Uterus (tissue), 4 donors: Measurements from ENCODE around the gene PXDC1. TPM values are rescaled to one million over a fixed set of nuclear protein-coding genes. Genes with fewer than 3 reads are reported as not detected.

ENCODE experiments used
- DNase-seq, 2 donors: peaks; one replicate each; pipeline ENCODE4 v3.0.0-alpha.2; 2019 to 2020
- H3K27ac ChIP-seq, 2 donors: fragments of 200-600 bp; sonication (generic); 1 replicate in 1 of 2; 2 replicates in 1 of 2; pipeline ENCODE4 v1.5.1; 2016 to 2018
- H3K27me3 ChIP-seq, 2 donors: fragments of 200-600 bp; sonication (generic); one replicate each; pipeline ENCODE4 v1.5.1; 2018 to 2019; ENCODE audit warnings: control low read depth in 1 of 2
- H3K36me3 ChIP-seq, 2 donors: fragments of 200-600 bp; sonication (generic); one replicate each; pipeline ENCODE4 v1.5.1; 2019; ENCODE audit warnings: control low read depth in 1 of 2
- H3K4me1 ChIP-seq, 2 donors: fragments of 200-600 bp; sonication (generic); one replicate each; pipeline ENCODE4 v1.5.1; 2018 to 2019; ENCODE audit warnings: control low read depth in 1 of 2
- H3K4me3 ChIP-seq, 2 donors: fragments of 200-600 bp; sonication (generic); 1 replicate in 1 of 2; 2 replicates in 1 of 2; pipeline ENCODE4 v1.5.1; 2018 to 2019; ENCODE audit warnings: mild to moderate bottlenecking in 1 of 2
- H3K9me3 ChIP-seq, 2 donors: fragments of 200-600 bp; sonication (generic); one replicate each; pipeline ENCODE4 v1.5.1; 2019; ENCODE audit warnings: control low read depth in 1 of 2
- POLR2A ChIP-seq, 2 donors: fragments of 450-650 bp; IDR thresholded peaks; one replicate each; pipeline ENCODE4 v1.6.1; 2016; ENCODE audit warnings: antibody characterized with exemption in 2 of 2, mild to moderate bottlenecking in 1 of 2, moderate library complexity in 1 of 2
- intact Hi-C: fragments of 100-400 bp; cut with DNase I; formaldehyde crosslinking; loops from one replicate; pipeline ENCODE4 v1.15.1; 2023; ENCODE audit warnings: low total_unique reads
- total RNA-seq, 4 donors: library from RNA; depleted of rRNA in 3 of 4; stranded (reverse); fragments of >200 nt in 3 of 4; gene quantifications; one replicate each; pipeline versions ENCODE4 v1.1.0 to v1.2.4, GENCODE V29; 2014 to 2023
- TF ChIP-seq, protein P1 (sequence below), 4 experiments: fragments of 200-600 bp in 2 of 4; fragments of 450-650 bp in 2 of 4; sonication (generic) in 2 of 4; IDR thresholded peaks; one replicate each; pipeline ENCODE4 v1.5.1; 2016 to 2019; ENCODE audit warnings: antibody characterized with exemption in 4 of 4, mild to moderate bottlenecking in 2 of 4, moderate library complexity in 1 of 4
- donor health status: DM: yes; HTN: yes; CAD: no.

PXDC1 gene
- total RNA-seq, 4 donors from 2014 or later: 15.6 to 42.4 (median 31.0) TPM

DNA sequence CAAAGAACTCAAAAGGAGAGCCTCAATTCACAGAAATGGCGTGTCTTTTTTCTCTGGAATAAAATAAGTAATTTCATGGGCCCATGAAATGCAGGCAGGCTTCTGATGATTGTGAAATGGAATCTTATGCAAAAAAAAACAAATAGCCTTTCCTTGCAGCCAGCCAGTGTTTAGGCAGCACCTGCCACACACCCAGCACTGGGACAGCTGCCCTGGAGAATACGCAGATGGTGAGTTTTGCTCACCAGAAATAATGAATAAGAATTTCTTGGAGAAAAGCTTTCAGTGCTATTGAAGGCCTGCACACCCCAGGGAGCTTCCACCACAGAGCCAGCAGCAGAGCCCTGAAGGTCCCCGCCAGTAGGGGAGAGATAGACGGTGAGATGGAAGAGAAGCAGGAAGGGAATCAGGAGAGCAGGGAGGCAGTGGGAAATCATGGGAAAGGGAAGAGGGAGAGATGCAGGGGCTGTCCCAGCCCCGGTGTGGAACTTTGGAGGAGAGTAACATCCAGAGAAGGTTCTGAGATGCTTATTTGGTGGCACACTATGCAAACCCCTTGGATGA, 54.9 kb downstream of the PXDC1 start:
- H3K9me3 ChIP-seq: no peaks in the 10 kb centered on the region
- H3K4me3 ChIP-seq: no peak overlapping the region
- H3K27me3 ChIP-seq: no peaks in the 10 kb centered on the region
- no peak for DNase-seq
- intact Hi-C loops: no loop called here
- H3K27ac ChIP-seq: no peak overlapping the region
- TF ChIP-seq, protein P1, sequence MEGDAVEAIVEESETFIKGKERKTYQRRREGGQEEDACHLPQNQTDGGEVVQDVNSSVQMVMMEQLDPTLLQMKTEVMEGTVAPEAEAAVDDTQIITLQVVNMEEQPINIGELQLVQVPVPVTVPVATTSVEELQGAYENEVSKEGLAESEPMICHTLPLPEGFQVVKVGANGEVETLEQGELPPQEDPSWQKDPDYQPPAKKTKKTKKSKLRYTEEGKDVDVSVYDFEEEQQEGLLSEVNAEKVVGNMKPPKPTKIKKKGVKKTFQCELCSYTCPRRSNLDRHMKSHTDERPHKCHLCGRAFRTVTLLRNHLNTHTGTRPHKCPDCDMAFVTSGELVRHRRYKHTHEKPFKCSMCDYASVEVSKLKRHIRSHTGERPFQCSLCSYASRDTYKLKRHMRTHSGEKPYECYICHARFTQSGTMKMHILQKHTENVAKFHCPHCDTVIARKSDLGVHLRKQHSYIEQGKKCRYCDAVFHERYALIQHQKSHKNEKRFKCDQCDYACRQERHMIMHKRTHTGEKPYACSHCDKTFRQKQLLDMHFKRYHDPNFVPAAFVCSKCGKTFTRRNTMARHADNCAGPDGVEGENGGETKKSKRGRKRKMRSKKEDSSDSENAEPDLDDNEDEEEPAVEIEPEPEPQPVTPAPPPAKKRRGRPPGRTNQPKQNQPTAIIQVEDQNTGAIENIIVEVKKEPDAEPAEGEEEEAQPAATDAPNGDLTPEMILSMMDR (IDR thresholded peaks at IDR 0.05): no peak
- TF ChIP-seq POLR2A (IDR thresholded peaks at IDR 0.05): no peak
- H3K4me1 ChIP-seq: no peaks in the 10 kb centered on the region
- H3K36me3 ChIP-seq: no peaks in the 10 kb centered on the region

DNA sequence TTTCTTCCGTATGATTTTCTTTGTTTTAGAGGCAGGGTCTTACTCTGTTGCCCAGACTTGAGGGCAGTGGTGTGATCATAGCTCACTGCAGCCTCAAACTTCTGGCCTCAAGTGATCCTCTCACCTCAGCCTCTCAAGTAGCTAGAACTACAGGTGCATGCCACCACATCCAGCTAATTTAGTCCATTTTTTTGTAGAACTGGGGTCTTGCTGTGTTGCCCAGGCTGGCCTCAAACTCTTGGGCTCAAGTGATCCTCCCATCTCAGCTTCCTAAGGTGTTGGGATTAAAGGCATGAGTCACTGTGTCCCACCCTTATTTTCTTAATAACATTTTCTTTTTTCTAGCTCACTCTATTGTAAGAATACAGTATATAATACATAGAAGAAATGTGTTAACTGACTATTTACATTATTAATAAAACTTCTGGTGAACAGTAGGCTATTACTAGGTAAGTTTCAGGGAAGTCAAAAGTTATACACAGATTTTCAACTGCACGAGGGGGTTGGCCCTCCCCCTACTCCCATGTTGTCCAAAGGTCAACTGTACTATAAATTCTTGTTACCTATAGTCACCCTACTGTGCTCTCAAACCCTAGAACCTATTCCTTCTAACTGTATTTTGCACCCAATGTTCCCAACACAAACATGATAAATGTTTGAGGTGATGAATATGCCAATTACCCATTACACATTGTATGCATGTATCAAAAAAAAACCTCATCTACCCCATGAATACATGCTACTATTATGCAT, 56.3 kb downstream of the PXDC1 start:
- Histone ChIP-seq H3K4me1 (no peaks in the 10 kb centered on the region), H3K9me3 (no peaks in the 10 kb centered on the region), H3K27me3 (no peaks in the 10 kb centered on the region), H3K4me3 (no peak overlapping the region), H3K36me3 (no peaks in the 10 kb centered on the region), H3K27ac (no peak overlapping the region)
- TF ChIP-seq POLR2A (IDR thresholded peaks at IDR 0.05): no peak
- TF ChIP-seq, protein P1 (IDR thresholded peaks at IDR 0.05): no peak
- no peak for DNase-seq
- intact Hi-C loops: no loop called here

DNA sequence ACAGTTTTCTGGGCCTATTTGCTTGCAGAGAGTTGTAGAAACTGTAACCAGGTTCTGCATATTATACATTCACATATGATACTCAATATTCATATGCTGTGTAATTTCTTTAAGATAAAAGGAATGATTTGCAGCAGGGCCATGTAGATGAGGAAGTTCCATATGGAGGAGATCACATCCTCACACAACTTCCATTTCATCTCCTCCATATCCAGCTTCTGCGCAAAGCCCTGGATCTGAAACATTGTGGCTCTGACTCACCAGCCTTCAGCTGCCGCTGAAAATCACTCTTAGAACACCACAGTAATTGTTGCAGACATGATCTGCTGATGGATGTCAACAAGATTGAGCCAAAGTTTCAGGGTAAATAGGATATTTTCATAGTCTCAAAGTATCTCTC, 57.7 kb downstream of the PXDC1 start:
- H3K27me3 ChIP-seq: no peaks in the 10 kb centered on the region
- no peak for TF ChIP-seq POLR2A (IDR thresholded peaks at IDR 0.05)
- TF ChIP-seq, protein P1 (IDR thresholded peaks at IDR 0.05): no peak

DNA sequence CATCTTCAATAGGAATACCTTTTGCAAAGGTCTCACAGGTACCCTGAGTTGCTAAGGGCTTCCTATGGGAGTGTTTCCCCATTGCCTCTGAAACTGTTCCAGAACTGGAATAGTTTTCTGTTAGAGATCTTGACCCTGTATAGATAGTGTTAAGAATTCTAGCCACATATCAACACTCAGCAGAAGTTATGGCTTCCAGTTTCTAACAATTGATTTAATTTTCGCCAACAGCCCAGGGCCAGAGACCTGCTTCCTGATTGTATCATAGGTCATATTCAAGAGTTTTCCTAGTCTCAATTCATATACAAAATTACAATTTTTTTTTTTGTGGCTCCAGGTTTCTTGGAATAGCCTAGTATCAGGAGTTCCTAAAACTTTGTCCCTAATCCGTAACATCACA, 61.0 kb downstream of the PXDC1 start:
- H3K4me1 ChIP-seq: no peaks in the 10 kb centered on the region
- no peak for DNase-seq
- TF ChIP-seq, protein P1 (IDR thresholded peaks at IDR 0.05): no peak
- no peak for TF ChIP-seq POLR2A (IDR thresholded peaks at IDR 0.05)
- H3K27me3 ChIP-seq: no peaks in the 10 kb centered on the region
- intact Hi-C loops: no loop called here
- H3K27ac ChIP-seq: no peak overlapping the region
- H3K4me3 ChIP-seq: no peak overlapping the region
- no peaks in the 10 kb centered on the region for H3K36me3 ChIP-seq
- H3K9me3 ChIP-seq: no peaks in the 10 kb centered on the region

More for the DNA sequence above, 57.7 kb downstream of the PXDC1 start:
- Histone ChIP-seq H3K9me3 (no peaks in the 10 kb centered on the region), H3K4me3 (no peak overlapping the region), H3K27ac (no peak overlapping the region), H3K4me1 (no peaks in the 10 kb centered on the region), H3K36me3 (no peaks in the 10 kb centered on the region)
- intact Hi-C loops: no loop called here
- no peak for DNase-seq

DNA sequence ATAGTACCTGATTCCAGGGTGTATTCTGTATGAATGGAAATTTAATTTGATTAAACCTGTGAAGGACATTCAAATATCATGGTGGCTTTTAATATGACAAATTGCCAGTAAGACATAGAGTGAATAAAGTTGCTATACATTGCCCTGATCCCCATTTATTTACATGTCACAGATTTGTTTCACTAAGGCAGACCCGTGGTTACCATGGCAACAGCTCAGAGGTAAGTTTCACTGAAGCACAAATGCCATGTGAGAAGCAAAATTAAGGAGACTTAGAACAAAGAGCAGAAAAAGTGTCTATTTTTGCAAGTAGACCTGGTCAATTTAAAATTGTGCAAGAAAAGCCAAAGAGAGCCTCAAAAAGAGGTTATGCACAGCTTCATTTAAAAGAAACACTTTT, 63.7 kb downstream of the PXDC1 start:
- Histone ChIP-seq H3K9me3 (no peaks in the 10 kb centered on the region), H3K27ac (no peak overlapping the region), H3K36me3 (no peaks in the 10 kb centered on the region), H3K4me3 (no peak overlapping the region), H3K4me1 (no peaks in the 10 kb centered on the region), H3K27me3 (no peaks in the 10 kb centered on the region)
- TF ChIP-seq POLR2A (IDR thresholded peaks at IDR 0.05): no peak
- TF ChIP-seq, protein P1 (IDR thresholded peaks at IDR 0.05): no peak
- DNase-seq: no peak
- intact Hi-C loops: no loop called here
